Heart left ventricle (tissue), 13 donors: ENCODE results near the gene HIRIP3.

Experiments
- POLR2A ChIP-seq, 2 donors: fragments of 450-650 bp; IDR thresholded peaks; one replicate each; pipeline ENCODE4 v1.6.1; 2017; ENCODE audit warnings: antibody characterized with exemption in 2 of 2, mild to moderate bottlenecking in 2 of 2, moderate library complexity in 2 of 2
- TF ChIP-seq, protein P1 (sequence below), 12 donors: fragments of 200-600 bp; sonication (generic) in 4 of 12; IDR thresholded peaks; one replicate each; pipeline versions ENCODE4 v1.5.0 to v1.8.0; 2018 to 2022; ENCODE audit warnings: antibody characterized with exemption in 12 of 12, mild to moderate bottlenecking in 5 of 12
- donor health status: ischemic (EF 13 %, LVEDD 7.1; RV severe dilation, severe dysfunction).
- donor health status: DM: no; HTN: yes; CAD: no.
- donor health status: DM: no; HTN: no; CAD: no.
- donor health status: ischemic (EF 25% LVEDD 6.9; RV normal size, moderate dysfunction).
- donor health status: ischemic (EF 25% LVEDD 5.7; RV mildly dilated, moderate dysfunction).
- donor health status: ischemic (EF 35%, LVEDD 5.7; RV mildly dilated, moderate dysfunction).
- donor health status: nonischemic (EF 11% LVEDD 7.7; RV severe dilation, severe dysfunction).
- donor health status: DM: yes; HTN: yes; CAD: no.
- donor health status: PGD.
- donor health status: ischemic (EF 29% LVEDD 5.4; RV normal size, mild dysfunction).
- donor health status: nonischemic (EF 23%, LVEDD 6.1; RV moderate dilation, normal function).

DNA sequence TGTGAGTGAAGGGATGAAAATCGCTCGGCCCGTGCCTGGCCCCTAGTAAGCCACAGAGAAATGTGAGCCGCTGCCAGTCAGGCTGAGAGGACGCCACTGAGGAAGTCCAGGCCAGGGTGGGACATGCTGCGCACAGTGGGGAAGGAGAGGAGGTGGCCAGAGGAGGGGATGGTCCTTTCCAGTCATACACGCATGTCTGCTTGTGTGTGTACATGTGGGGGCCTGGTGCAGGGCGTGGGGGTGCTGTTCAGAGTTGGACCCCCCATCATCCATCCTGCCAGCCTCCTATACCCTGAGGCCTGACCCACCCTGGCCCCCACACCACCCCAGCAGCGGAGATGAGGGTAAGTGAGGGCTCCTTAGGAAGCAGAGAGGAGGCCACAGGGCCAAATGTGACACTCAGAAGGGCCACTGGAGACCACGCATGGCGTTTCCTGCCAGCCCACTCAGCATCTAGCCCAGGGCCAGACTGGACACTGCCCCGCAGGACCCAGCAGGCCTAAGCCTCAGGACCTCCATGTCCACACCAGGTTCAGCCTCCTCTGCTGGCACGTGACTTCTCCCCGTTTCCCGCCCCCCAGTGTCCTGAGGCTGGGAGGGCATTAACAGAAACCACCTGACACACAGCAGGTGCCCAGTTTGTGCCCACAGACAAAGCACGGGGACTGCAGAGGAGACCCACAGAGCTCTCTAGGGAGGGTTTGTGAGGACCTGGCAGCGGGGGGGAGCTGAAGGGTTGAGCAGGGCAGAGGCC lies 8.4 kb upstream of the HIRIP3 start:
- TF ChIP-seq, protein P1, sequence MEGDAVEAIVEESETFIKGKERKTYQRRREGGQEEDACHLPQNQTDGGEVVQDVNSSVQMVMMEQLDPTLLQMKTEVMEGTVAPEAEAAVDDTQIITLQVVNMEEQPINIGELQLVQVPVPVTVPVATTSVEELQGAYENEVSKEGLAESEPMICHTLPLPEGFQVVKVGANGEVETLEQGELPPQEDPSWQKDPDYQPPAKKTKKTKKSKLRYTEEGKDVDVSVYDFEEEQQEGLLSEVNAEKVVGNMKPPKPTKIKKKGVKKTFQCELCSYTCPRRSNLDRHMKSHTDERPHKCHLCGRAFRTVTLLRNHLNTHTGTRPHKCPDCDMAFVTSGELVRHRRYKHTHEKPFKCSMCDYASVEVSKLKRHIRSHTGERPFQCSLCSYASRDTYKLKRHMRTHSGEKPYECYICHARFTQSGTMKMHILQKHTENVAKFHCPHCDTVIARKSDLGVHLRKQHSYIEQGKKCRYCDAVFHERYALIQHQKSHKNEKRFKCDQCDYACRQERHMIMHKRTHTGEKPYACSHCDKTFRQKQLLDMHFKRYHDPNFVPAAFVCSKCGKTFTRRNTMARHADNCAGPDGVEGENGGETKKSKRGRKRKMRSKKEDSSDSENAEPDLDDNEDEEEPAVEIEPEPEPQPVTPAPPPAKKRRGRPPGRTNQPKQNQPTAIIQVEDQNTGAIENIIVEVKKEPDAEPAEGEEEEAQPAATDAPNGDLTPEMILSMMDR (IDR thresholded peaks at IDR 0.05): no peak
- TF ChIP-seq POLR2A (IDR thresholded peaks at IDR 0.05): no peak
